Right atrium auricular region (tissue), 2 donors: ENCODE measurements around the gene ADPRM. TPM values are rescaled to one million over a fixed set of nuclear protein-coding genes. Genes with fewer than 3 reads are reported as not detected.

Experiments
- DNase-seq: peaks from one replicate; pipeline ENCODE4 v3.0.0-alpha.2; 2019; ENCODE audit warnings: low spot score
- H3K27ac ChIP-seq, 2 donors: fragments of 200-600 bp; sonication (generic); 1 replicate in 1 of 2; 2 replicates in 1 of 2; pipeline ENCODE4 v1.5.1; 2016 to 2019
- H3K27me3 ChIP-seq, 2 donors: fragments of 200-600 bp; sonication (generic); one replicate each; pipeline versions ENCODE4 v1.5.1 to v1.6.0; 2017 to 2019
- H3K36me3 ChIP-seq: fragments of 200-600 bp; sonication (generic); one replicate; pipeline ENCODE4 v1.5.1; 2016
- H3K4me1 ChIP-seq, 2 donors: fragments of 200-600 bp; sonication (generic); one replicate each; pipeline versions ENCODE4 v1.5.1 to v1.6.0; 2017 to 2019
- H3K4me3 ChIP-seq, 2 donors: fragments of 200-600 bp; sonication (generic); 1 replicate in 1 of 2; 2 replicates in 1 of 2; pipeline ENCODE4 v1.5.1; 2017 to 2019; ENCODE audit warnings: mild to moderate bottlenecking in 1 of 2, moderate library complexity in 1 of 2
- H3K9me3 ChIP-seq, 2 donors: fragments of 200-600 bp; sonication (generic); one replicate each; pipeline ENCODE4 v1.5.1; 2019
- CTCF ChIP-seq, 2 donors: fragments of 200-600 bp; sonication (generic); IDR thresholded peaks; one replicate each; pipeline ENCODE4 v1.5.1; 2019; ENCODE audit warnings: antibody characterized with exemption in 2 of 2
- total RNA-seq, 2 donors: library from RNA; depleted of rRNA; stranded (reverse); fragments of >200 nt; gene quantifications; one replicate each; pipeline ENCODE4 v1.1.0, GENCODE V29; 2016

The ADPRM gene
- total RNA-seq, 2 donors from 2014 or later: 2.4 to 3.8 TPM

- no peaks in the 10 kb centered on the region for H3K9me3 ChIP-seq
- DNase-seq: no peak
- H3K4me3 ChIP-seq: no peak overlapping the region
- H3K27ac ChIP-seq: no peak overlapping the region
- H3K27me3 ChIP-seq: no peaks in the 10 kb centered on the region
- no peaks in the 10 kb centered on the region for H3K36me3 ChIP-seq
- no peak for TF ChIP-seq CTCF (IDR thresholded peaks at IDR 0.05)
- H3K4me1 ChIP-seq: no peaks in the 10 kb centered on the region
Measured at GRCh38 chr17:10664571-10664970, 32.8 kb upstream of the ADPRM start.

- Histone ChIP-seq H3K4me3 (no peak overlapping the region), H3K27ac (no peak overlapping the region), H3K36me3 (no peaks in the 10 kb centered on the region), H3K27me3 (no peaks in the 10 kb centered on the region), H3K9me3 (no peaks in the 10 kb centered on the region), H3K4me1 (no peaks in the 10 kb centered on the region)
- DNase-seq: no peak
- no peak for TF ChIP-seq CTCF (IDR thresholded peaks at IDR 0.05)
Measured at GRCh38 chr17:10666906-10667305, 30.5 kb upstream of the ADPRM start.

- Histone ChIP-seq H3K4me3 (no peak overlapping the region), H3K27me3 (no peaks in the 10 kb centered on the region), H3K4me1 (no peaks in the 10 kb centered on the region), H3K9me3 (no peaks in the 10 kb centered on the region), H3K27ac (no peak overlapping the region), H3K36me3 (peaks cover 5% of the 10 kb centered on the region)
- DNase-seq: no peak
- no peak for TF ChIP-seq CTCF (IDR thresholded peaks at IDR 0.05)
Measured at GRCh38 chr17:10668775-10669174, 28.6 kb upstream of the ADPRM start.

- Histone ChIP-seq H3K27ac (no peak overlapping the region), H3K4me3 (no peak overlapping the region), H3K4me1 (no peaks in the 10 kb centered on the region), H3K9me3 (no peaks in the 10 kb centered on the region), H3K36me3 (peaks cover 16% of the 10 kb centered on the region), H3K27me3 (no peaks in the 10 kb centered on the region)
- no peak for DNase-seq
- TF ChIP-seq CTCF (IDR thresholded peaks at IDR 0.05): no peak
Measured at GRCh38 chr17:10673312-10673711, 24.1 kb upstream of the ADPRM start.

GRCh38 chr17:10674704-10675103 is 22.7 kb upstream of the ADPRM start:
- Histone ChIP-seq H3K27ac (no peak overlapping the region), H3K9me3 (no peaks in the 10 kb centered on the region), H3K36me3 (peaks cover 30% of the 10 kb centered on the region), H3K4me1 (no peaks in the 10 kb centered on the region), H3K4me3 (no peak overlapping the region), H3K27me3 (no peaks in the 10 kb centered on the region)
- no peak for TF ChIP-seq CTCF (IDR thresholded peaks at IDR 0.05)
- no peak for DNase-seq

- no peak for TF ChIP-seq CTCF (IDR thresholded peaks at IDR 0.05)
- H3K36me3 ChIP-seq: peaks cover 74% of the 10 kb centered on the region
- no peaks in the 10 kb centered on the region for H3K27me3 ChIP-seq
- DNase-seq: no peak
- H3K4me3 ChIP-seq: no peak overlapping the region
- H3K4me1 ChIP-seq: no peaks in the 10 kb centered on the region
- H3K27ac ChIP-seq: peak overlapping the region in 1 of 2 donors; percentile 3
- H3K9me3 ChIP-seq: no peaks in the 10 kb centered on the region
Measured at GRCh38 chr17:10681866-10682446, 15.4 kb upstream of the ADPRM start.
